Memory B cell (primary cell): ENCODE data around the gene TCF3.
"Not testable (repeated sequence)": the region's sequence is repeated elsewhere in the genome, so short reads cannot be mapped to it uniquely, and the experiment has no call there.

ENCODE experiments used
- ATAC-seq: fragments of 150-1000 bp; cut with Tn5 transposase; 2 replicates; pipeline ENCODE4 v1.10.0; 2021; ENCODE audit warnings: low read depth, mild to moderate bottlenecking, moderate library complexity
- DNase-seq, 2 donors: peaks; one replicate each; pipeline ENCODE4 v3.0.0; 2022; ENCODE audit warnings: low spot score in 2 of 2
- H3K27ac Mint-ChIP-seq: one replicate; pipeline ENCODE4 v1.8.0; 2022; ENCODE audit warnings: mild to moderate bottlenecking, moderate library complexity, mixed read lengths
- H3K27me3 Mint-ChIP-seq: one replicate; pipeline ENCODE4 v1.8.0; 2022; ENCODE audit warnings: mixed read lengths
- H3K36me3 Mint-ChIP-seq: one replicate; pipeline ENCODE4 v1.8.0; 2022; ENCODE audit warnings: mild to moderate bottlenecking, mixed read lengths
- H3K4me1 Mint-ChIP-seq: one replicate; pipeline ENCODE4 v1.8.0; 2022; ENCODE audit warnings: mixed read lengths
- H3K4me3 Mint-ChIP-seq: one replicate; pipeline ENCODE4 v1.8.0; 2022; ENCODE audit warnings: mild to moderate bottlenecking, moderate library complexity, mixed read lengths
- H3K9me3 Mint-ChIP-seq: one replicate; pipeline ENCODE4 v1.8.0; 2022; ENCODE audit warnings: mixed read lengths

Gene TCF3

DNA sequence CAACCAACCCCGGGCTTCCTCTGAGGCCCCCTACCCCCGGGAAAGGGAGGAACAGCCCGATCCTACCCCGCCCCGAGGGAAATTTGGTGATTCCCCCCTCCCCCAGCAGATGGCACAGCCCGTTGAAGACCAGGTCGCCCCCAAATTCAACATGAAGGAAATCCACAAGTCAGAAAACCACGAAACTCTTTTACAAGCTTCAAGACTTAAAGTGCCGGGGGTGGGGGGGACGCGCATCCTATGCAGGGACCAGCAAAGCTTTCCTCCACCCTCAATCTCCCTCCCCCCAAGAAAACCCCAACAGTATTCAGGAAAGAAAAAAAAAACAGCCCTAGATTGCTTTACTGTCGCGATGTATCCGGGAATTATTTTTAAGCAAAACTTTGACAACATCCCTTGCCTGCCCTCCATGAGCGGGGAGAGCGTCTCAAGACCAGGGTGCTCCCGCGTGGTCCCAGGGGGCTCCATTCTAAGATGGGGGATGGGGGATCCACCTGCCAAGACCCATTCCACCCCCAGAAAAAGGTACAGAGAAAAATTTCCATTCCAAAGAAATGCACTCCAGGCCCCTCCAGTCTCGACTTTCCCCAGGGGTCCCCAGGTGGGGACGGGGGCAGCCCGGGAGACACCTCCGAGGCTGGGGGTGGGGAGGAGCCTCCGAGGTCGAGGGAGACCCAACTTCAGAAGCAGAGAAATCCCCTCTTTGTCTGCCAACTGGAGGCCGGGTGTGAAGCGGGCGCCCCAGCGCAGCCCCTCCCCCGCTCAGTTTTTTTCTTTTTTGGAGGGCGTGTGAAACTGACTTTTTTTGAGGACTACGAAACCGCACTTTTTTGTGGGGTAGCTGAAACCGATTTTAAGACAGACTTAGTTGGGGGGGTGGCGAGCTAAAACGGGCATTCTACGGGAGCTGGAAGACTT, 1.5 kb downstream of the TCF3 start:
- ATAC-seq (peak; percentile 3), DNase-seq (peak; percentile 55 to 65)
- H3K9me3 Mint-ChIP-seq, result no peaks in the 10 kb centered on the region
- H3K4me3 Mint-ChIP-seq, result peak overlapping the region; percentile 93
- H3K27ac Mint-ChIP-seq, result peak overlapping the region; percentile 90
- peaks cover 33% of the 10 kb centered on the region for H3K4me1 Mint-ChIP-seq
- H3K36me3 Mint-ChIP-seq, result peaks cover 4% of the 10 kb centered on the region
- no peaks in the 10 kb centered on the region for H3K27me3 Mint-ChIP-seq

DNA sequence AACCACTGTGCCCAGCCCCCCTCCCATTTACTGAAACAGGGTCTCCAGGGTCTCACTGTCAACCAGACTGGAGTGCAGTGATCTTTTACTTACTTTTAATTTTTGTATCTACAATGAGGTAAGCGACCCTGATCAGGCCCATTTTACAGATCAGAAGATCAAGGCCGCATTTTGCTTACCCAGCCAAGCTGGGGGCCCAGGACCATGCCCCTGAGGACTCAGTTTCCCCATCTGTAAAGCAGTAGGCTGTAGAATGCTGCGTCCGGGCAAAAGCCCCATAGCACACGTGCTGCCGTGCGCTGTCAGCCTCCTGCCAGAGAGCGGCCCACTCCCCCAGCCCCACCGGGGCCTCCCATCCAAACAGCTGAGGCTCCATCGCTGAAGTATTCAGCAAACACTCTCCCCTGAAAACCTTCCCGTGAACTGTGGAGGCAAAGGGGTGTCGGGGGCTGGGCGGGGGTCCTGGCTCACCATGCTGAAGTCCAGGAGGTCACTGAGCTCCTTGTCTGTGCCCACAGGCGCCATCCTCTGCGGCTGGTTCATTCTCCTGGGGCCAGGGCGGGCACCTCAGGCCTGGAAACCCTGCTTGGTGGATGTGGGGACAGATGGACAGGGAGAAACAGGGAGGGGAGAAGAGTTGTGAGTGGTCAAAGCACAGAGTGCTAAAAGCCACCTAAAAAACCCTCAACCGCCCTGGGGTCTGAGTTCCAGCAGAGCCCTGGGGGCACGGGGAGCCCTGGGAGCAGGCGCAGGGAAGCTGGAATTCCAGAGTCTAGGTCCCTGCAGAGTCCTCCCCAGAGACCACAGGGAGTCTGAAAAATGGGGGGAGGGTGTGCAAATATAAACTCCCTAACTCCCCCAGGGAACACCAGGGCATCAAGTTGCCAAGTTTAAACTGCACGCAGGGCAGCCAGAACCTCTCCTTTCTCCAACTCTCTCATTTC, 2.4 kb downstream of the TCF3 start:
- Mint-ChIP-seq H3K4me3 (peak overlapping the region; percentile 93), H3K36me3 (peaks cover 10% of the 10 kb centered on the region), H3K27ac (peak overlapping the region; percentile 90), H3K27me3 (no peaks in the 10 kb centered on the region), H3K4me1 (peaks cover 29% of the 10 kb centered on the region), H3K9me3 (no peaks in the 10 kb centered on the region)
- DNase-seq (no peak), ATAC-seq (no peak)

DNA sequence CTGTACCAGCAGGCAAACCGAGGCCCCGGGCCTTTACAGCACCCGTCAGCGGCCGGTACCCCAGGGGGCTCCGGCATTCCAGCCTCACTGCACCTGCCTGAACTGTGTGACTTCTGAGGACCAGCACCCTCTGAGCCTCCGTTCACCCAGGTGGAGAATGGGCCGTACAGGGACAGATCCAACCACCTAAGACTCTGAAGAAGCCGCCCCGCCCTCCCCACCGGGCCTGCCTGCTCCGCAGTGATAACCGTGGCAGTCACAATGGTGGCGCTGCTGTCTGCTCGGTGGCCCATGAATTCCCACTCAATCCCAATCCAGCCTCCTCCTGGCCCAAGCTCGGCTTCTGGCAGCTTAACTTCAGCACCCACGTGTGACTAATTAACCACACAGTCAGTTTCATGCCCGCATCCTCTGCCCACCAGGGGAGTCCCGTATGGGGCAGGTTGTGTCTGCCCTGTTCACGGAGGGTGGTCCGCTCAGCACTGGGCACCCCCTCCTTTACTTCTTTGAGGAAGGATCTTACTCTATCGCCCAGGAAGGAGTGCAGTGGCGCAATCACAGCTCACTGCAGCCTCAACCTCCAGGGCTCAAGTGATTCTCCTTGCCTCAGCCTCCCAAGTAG, 3.4 kb downstream of the TCF3 start:
- DNase-seq, result peak in 1 of 2 donors; percentile 60
- no peak for ATAC-seq
- no peaks in the 10 kb centered on the region for H3K9me3 Mint-ChIP-seq
- peaks cover 10% of the 10 kb centered on the region for H3K36me3 Mint-ChIP-seq
- peaks cover 22% of the 10 kb centered on the region for H3K4me1 Mint-ChIP-seq
- H3K27me3 Mint-ChIP-seq, result no peaks in the 10 kb centered on the region
- peak overlapping the region; percentile 73 for H3K27ac Mint-ChIP-seq
- peak overlapping the region; percentile 93 for H3K4me3 Mint-ChIP-seq

DNA sequence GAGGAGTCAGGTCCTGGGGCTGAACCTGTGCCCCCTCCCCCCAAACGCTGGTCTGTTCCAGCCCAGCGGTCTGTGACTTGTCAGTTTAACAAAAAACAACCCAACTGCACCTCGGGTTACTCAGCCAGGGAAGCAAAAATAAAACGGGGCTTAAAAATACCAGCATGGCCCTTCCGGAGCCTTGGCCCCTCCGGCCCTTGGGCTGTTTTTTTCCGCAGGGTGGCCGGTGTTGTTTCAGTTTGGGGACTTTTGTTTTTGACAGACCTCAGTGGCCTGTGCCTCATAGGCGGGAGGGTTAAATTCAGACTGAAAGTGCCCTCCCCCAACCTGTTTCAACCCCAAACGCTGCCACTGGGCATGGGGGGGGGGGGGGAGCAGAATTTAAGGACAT, 4.0 kb downstream of the TCF3 start:
- Mint-ChIP-seq H3K9me3 (no peaks in the 10 kb centered on the region), H3K4me1 (peaks cover 21% of the 10 kb centered on the region), H3K36me3 (peaks cover 11% of the 10 kb centered on the region), H3K4me3 (peak overlapping the region; percentile 93), H3K27me3 (no peaks in the 10 kb centered on the region), H3K27ac (peak overlapping the region; percentile 73)
- no peak for ATAC-seq
- DNase-seq, result no peak

DNA sequence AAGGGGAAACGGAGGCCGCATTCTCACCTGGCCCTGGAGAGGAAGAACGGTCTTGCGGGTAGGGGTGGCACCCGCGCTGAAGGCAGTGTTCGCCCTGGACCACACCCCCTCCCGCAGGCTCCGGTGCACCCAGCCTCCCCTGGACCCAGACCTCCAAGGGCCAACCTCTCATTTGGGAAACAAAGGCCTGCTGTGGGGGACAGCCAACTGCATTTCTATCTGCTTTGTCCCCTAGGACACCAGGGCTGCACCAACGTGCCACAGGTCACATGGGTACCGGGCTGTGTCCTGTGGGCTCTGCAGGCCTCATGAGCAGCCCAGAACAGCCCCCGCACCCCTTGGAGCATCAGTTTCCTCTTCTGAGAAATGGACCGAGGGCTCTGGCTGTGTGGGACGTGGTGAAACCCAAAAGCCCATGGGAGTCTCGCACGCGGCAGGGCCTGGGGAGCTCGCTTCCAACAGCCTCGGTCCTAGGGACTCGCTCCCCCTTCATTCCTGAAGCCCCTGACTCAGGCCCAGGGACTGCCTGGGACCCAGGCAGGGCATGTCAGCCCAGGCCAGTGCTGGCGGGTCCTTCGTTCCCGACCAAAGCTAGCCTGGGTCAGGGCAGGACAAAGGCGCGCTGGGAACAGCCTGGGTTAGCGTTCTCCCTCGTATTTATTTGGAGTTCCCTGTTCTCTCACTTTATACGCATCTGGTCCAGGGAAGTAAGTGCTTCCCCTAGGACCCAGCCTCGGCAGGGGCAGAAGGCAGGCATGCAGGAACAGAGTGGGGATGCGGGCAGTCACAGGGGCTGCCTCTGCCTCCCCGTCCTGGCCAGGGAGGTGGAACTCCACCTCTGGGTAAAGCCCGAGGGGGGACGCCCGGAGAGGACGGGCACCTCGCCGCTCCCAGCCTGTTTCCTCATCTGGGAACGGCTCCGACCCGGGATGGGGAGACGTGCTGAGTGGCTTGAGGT, 4.6 kb downstream of the TCF3 start:
- Mint-ChIP-seq H3K27me3 (no peaks in the 10 kb centered on the region), H3K4me1 (peaks cover 21% of the 10 kb centered on the region), H3K4me3 (peak overlapping the region; percentile 93), H3K27ac (peak overlapping the region; percentile 73), H3K9me3 (no peaks in the 10 kb centered on the region), H3K36me3 (peaks cover 16% of the 10 kb centered on the region)
- no peak for ATAC-seq
- DNase-seq, result peak in 1 of 2 donors; percentile 54

DNA sequence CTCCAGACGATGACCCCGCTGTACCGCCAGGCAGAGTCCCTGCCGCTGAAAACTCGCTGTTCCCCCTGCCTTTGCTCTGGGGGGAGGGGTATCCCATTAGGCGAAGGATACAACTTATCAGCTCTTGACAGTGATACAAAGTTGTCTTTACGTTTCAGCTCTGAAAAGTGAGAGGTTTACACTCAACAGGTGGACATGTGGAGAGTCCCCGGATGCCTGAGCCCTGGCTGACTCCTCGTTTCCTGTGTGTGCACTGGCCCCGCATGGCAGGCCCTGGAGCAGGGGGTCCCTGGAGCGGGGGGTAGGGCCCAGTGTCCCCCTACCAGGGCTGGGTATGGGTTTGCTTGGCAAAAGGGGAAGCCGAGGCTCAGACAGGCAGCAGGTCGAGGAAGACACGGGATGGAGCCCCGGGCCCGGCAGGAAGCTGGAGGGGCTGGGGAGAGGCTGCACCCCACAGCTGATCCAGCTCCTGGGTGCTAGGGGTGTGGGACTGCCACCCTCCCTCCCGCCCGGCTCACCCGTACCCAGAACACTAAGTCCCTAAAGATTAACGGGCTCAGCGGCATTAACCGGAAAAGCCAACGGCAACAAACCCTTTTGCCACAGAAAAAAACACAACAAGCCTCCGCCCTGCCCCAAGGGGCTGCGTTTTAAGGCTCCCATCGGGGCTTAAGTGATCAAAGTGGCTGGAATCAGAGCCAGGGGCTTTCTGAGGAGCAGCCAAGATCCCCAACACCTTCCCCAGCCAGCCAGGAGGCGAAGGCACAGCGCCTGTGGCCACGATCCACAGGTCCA, 5.6 kb downstream of the TCF3 start:
- ATAC-seq (no peak), DNase-seq (no peak)
- Mint-ChIP-seq H3K4me3 (peak overlapping the region; percentile 93), H3K27ac (peak overlapping the region; percentile 76), H3K4me1 (peaks cover 26% of the 10 kb centered on the region), H3K9me3 (no peaks in the 10 kb centered on the region), H3K36me3 (peaks cover 19% of the 10 kb centered on the region), H3K27me3 (no peaks in the 10 kb centered on the region)

DNA sequence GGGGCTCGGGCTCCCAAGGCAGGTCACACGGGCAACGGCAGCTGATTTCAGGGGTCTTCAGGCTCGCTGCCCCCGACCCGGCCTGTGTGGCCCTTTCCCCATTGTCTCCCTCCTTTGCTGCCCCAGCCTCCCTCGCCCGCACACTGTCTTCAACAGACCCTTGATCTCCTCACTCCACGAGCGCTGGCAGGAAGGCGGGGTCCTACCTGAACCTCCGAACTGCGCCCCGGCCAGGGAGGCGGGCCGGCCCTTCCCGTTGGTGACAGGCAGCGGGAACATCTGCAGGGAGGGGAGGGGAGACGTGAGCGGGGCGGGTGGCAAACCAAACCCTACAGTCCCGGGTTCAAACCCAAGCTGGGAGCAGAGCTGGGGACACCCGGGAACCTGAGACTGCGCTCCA, 6.3 kb downstream of the TCF3 start:
- H3K36me3 Mint-ChIP-seq, result peaks cover 20% of the 10 kb centered on the region
- no peaks in the 10 kb centered on the region for H3K9me3 Mint-ChIP-seq
- DNase-seq, result no peak
- no peak overlapping the region for H3K4me3 Mint-ChIP-seq
- no peak overlapping the region for H3K27ac Mint-ChIP-seq
- peaks cover 26% of the 10 kb centered on the region for H3K4me1 Mint-ChIP-seq
- H3K27me3 Mint-ChIP-seq, result no peaks in the 10 kb centered on the region
- ATAC-seq, result no peak

DNA sequence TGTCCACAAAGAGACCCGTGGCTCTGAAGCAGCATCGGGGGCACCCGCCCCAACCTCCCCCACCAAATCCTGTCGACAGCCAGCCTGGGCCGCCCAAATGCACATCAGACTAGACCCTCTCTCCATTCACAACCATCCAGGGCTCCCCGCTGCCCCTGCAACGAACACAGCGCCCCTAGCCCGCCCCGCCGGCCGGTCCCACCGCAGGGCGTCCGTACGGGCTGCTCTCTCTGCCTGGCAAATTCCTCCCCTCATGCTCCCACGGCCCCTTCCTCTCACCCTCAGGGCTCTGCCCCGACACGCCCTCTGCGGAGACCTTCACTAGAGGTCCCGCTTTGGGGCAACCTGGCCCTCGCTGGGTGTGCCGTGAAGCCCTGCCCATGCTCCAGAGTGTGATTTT, 7.1 kb downstream of the TCF3 start:
- no peak for ATAC-seq
- DNase-seq, result no peak
- Mint-ChIP-seq H3K4me1 (peaks cover 20% of the 10 kb centered on the region), H3K9me3 (no peaks in the 10 kb centered on the region), H3K27me3 (no peaks in the 10 kb centered on the region), H3K4me3 (no peak overlapping the region), H3K36me3 (peaks cover 20% of the 10 kb centered on the region), H3K27ac (no peak overlapping the region)

DNA sequence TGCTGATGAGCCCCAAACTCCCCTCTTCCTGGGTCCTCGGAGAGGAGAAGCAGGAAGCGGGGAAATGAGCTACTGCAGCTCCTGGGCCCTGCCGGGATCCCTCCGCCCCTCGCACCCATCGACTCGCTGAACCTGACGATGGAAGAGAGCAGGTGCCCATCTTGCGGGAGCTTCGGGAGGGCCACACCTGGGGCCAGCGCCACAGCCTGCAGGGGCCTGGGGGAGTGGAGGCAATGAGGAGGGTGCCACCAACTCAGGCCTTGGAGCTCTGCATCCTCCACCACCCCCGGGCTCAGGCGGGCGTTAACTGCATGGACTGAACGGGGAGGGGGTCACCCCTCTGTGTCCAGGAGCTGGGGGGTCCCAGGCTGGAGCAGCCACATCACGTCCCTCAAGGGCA, 8.3 kb downstream of the TCF3 start:
- no peak overlapping the region for H3K4me3 Mint-ChIP-seq
- no peak for DNase-seq
- H3K27ac Mint-ChIP-seq, result no peak overlapping the region
- H3K27me3 Mint-ChIP-seq, result no peaks in the 10 kb centered on the region
- H3K4me1 Mint-ChIP-seq, result peaks cover 18% of the 10 kb centered on the region
- H3K9me3 Mint-ChIP-seq, result no peaks in the 10 kb centered on the region
- ATAC-seq, result no peak
- peaks cover 24% of the 10 kb centered on the region for H3K36me3 Mint-ChIP-seq

DNA sequence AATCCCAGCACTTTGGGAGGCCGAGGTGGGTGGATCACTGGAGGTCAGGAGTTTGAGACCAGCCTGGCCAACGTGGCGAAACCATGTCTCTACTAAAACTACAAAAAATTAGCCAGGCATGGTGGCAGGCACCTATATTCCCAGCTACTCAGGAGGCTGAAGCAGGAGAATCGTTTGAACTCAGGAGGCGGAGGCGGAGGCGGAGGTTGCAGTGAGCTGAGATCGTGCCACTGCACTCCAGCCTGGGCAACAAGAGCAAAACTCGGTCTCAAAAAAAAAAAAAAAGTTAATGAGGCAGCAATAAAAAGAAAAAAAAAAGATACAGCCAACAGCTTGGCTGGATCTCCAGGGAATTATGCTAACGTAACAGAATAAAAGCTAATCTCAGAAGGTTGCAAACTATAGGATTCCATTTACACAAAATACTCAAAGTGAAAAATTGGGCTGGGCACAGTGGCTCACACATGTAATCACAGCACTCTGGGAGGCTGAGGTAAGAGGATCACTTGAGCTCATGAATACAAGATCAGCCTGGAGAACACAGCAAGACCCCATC, 11.4 kb downstream of the TCF3 start:
- H3K4me3 Mint-ChIP-seq, DNase-seq, H3K9me3 Mint-ChIP-seq, H3K4me1 Mint-ChIP-seq, ATAC-seq, H3K27ac Mint-ChIP-seq, H3K27me3 Mint-ChIP-seq: not testable (repeated sequence)
- H3K36me3 Mint-ChIP-seq, result peaks cover 24% of the 10 kb centered on the region

DNA sequence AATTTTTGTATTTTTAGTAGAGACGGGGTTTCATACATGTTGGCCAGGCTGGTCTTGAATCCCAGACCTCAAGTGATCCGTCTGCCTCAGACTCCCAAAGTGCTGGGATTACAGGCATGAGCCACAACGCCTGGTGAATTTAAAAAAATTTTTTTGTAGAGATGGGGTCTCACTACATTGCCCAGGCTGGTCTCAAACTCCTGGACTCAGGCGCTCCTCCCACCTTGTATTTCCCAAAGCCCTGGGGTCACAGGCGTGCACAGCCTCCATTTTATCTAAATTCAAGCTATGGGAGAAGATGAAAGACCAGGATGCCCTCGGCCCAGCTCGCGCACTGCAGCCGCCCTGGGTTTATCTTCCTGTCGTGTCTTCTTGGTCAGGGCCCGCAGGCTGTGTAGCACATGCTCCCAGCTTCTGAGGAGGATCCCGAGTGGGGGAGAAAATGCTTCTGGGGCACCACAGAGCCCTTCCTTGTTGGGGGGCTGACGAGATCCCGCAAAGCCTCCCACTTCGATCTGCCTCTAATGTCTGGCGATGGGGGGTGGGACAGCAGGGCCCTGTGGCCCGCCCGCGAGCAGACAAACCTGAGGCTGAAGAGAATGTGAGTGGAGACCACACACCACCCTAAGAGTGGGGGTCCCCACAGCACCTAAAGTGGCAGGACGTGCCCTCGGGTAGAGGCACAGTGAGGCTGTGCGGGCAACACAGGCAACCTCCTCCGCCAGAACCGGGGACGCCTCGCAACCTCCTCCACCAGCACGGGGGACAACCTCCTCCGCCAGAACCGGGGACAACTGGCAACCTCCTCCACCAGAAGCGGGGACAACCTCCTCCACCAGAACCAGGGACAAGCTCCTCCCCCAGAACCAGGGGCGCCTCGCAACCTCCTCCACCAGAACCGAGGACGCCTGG, 15.8 kb downstream of the TCF3 start:
- DNase-seq (no peak), ATAC-seq (no peak)
- peaks cover 8% of the 10 kb centered on the region for H3K4me1 Mint-ChIP-seq
- no peaks in the 10 kb centered on the region for H3K27me3 Mint-ChIP-seq
- peaks cover 20% of the 10 kb centered on the region for H3K36me3 Mint-ChIP-seq
- no peak overlapping the region for H3K27ac Mint-ChIP-seq
- H3K9me3 Mint-ChIP-seq, result no peaks in the 10 kb centered on the region
- no peak overlapping the region for H3K4me3 Mint-ChIP-seq

DNA sequence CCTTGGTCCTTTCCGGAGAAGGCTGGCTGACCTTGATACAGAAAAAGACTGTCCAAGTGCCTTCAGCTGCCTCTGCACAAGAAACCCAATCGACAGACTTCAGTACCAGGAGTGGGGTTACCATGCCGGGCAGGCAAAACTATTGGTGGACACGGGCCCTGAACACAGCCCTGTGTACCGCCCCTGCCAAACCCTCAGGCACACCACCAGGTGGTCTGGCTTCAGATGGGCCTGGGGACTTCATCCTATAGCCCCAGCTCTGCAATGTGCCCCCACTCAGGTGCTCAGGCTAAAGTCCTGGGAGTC, 17.5 kb downstream of the TCF3 start:
- H3K4me3 Mint-ChIP-seq, result no peak overlapping the region
- no peaks in the 10 kb centered on the region for H3K9me3 Mint-ChIP-seq
- H3K27ac Mint-ChIP-seq, result no peak overlapping the region
- ATAC-seq (no peak), DNase-seq (no peak)
- peaks cover 8% of the 10 kb centered on the region for H3K4me1 Mint-ChIP-seq
- no peaks in the 10 kb centered on the region for H3K27me3 Mint-ChIP-seq
- peaks cover 20% of the 10 kb centered on the region for H3K36me3 Mint-ChIP-seq
